GM18498 (cell line): ENCODE results near the gene IQSEC1.
A peak's percentile ranks its signal among the peaks of the same experiment; 100 is the strongest.
"Not testable (repeated sequence)": the region's sequence is repeated elsewhere in the genome, so short reads cannot be mapped to it uniquely, and the experiment has no call there.

Source experiments
- ATAC-seq: cut with Tn5 transposase; IDR thresholded peaks from one replicate; pipeline ENCODE4 v1.9.1; 2021; ENCODE audit warnings: mild to moderate bottlenecking, moderate library complexity; ENCODE audit not compliant: unreplicated experiment

The IQSEC1 gene

GRCh38 chr3:12882336-12883310, 190.6 kb downstream of the IQSEC1 start:
- no peak for ATAC-seq

GRCh38 chr3:12881858-12882257, 191.4 kb downstream of the IQSEC1 start:
- peak; percentile 54 for ATAC-seq

GRCh38 chr3:12879191-12879815, 193.9 kb downstream of the IQSEC1 start:
- ATAC-seq, result no peak

- not testable (repeated sequence) for ATAC-seq
Measured at GRCh38 chr3:12878758-12879157, 194.5 kb downstream of the IQSEC1 start.

GRCh38 chr3:12878141-12878574, 195.1 kb downstream of the IQSEC1 start:
- ATAC-seq, result no peak

DNA sequence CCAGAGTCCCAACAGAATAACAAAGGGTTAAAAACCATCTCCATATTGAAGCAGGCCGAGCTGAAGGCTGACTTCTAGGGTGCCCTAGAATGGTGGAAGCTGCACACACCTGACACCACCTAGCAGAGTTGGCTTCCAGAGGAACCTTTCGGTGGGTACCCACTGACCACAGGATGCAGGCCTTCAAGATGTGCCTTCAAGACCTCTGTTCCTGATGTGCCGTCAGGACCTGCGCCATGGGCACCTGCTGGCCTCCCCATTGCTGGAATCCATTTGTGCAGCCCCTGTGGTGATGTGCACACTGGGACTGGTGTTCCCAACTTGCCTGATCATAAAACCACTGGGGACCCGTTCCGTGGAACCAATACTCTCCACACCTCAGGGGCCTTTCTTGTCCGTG, 196.2 kb downstream of the IQSEC1 start:
- ATAC-seq, result no peak

DNA sequence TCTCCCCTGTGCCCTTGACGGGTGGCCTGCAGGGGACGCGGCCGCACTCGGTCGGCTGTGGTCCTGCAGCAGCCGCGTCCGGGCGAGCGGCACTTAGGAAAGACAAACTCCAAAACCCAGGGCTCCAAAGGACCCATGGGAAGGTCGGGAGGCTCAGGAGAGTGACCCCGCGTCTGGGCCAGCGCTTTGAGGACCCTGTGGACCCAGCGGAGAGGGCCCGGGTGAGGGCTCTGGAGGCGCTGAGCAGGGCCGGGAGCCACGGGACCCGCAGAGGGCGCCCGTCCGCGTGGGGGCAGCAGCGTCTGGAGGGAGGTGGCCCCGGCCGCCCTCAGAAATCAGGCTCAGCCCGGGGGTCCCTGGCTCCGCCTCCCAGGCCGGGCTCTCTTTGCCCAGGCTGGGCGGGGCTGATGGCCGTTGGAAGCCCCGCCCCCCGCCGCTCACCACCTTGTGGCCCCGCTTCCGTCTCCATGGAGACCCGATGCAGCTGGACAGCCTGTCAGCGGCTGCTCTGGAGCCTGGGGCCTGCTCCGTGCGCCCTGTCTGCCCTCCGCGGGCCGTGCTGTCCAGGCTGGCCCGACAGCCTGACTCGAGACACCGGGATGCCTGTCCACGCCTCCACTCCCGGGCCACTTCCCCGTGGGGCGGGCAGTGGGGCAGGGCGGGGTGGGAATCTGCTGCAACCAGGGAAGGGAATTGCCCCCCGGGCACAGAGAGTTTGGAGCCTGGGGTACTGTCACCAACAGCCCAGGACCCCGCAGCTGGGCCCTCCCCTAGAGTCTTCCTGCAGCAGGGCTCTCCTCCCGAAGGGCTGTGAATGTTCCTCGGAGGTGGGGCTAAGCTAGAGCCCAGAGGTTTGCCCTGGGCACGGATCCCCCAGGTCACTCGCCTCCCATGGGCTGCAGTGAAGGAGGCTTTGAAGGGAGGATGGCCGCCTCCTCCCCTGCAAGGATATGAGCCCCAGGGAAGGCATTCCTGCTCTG, 197.1 kb downstream of the IQSEC1 start:
- no peak for ATAC-seq

DNA sequence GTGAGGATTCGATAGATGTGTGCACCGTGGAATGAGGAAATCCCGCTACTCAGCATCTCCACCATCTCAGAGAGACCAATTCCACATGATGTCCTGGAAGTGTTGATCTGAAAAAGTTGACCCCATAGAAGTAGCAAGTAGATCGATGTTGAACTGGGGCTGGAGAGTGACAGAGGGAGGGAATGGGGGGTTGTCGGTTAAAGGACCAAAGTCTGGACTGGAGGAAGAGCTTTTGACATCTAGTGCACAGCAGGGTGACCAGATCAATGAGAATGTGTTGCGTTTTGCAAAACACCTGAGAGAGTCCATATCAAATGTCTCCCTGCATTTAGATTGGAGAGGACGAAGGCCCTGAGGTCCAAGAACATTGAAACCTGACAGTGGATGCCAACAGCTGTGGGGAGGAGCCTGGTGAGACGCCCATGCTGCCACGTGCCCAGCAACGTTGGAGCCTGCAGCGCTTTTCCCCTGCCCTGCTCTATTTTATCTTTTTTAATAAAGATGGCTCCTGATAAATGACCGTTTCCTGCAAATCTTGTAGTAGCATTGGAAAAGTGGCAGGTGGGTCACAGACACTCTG, 201.7 kb downstream of the IQSEC1 start:
- ATAC-seq, result no peak

GRCh38 chr3:12870942-12871341, 202.3 kb downstream of the IQSEC1 start:
- ATAC-seq, result peak; percentile 43

DNA sequence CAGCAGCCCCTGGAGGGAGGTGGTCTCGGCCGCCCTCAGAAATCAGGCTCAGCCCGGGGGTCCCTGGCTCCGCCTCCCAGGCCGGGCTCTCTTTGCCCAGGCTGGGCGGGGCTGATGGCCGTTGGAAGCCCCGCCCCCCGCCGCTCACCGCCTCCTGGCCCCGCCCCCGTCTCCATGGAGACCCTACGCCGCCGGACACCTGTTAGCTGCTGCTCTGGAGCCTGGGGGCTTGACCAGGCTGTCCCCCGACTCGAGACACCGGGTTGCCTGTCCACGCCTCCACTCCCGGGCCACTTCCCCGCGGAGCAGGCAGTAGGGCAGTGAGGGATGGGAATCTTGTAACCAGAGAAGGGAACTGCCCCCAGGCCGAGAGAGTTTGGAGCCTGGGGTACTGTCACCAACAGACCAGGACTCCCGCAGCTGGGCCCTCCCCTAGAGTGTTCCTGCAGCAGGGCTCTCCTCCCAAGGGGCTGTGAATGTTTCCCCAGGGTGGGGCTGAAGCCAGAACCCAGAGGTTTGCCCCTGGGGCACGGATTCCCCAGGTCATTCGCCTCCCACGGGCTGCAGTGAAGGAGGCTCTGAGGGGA, 204.1 kb downstream of the IQSEC1 start:
- peak; percentile 55 for ATAC-seq

- ATAC-seq, result peak; percentile 73
Measured at GRCh38 chr3:12868039-12869034, 204.9 kb downstream of the IQSEC1 start.

- no peak for ATAC-seq
Measured at GRCh38 chr3:12866836-12867235, 206.4 kb downstream of the IQSEC1 start.

GRCh38 chr3:12865271-12865670, 208.0 kb downstream of the IQSEC1 start:
- ATAC-seq, result no peak

- ATAC-seq, result no peak
Measured at GRCh38 chr3:12862387-12862786, 210.8 kb downstream of the IQSEC1 start.

GRCh38 chr3:12861611-12862010, 211.6 kb downstream of the IQSEC1 start:
- no peak for ATAC-seq

DNA sequence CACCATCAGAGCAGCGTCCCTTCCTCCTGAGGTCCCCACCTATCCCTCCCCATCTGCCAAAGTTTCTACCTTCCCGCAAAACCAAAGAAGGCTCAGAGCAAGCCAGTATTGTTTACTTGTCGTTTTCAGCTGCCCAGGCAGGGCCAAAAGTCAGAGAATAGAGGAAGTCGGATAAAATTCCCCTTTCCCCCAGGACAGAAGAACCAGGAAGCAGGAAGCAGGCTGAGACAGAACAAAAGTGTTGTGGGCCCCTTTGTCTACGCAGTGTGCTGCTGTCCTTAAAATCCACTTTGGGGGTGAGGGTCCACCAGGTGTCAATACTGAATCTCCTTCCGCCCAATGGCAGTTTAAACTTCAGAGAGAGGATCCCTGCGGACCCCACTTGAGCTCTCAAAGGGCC, 213.4 kb downstream of the IQSEC1 start:
- no peak for ATAC-seq

DNA sequence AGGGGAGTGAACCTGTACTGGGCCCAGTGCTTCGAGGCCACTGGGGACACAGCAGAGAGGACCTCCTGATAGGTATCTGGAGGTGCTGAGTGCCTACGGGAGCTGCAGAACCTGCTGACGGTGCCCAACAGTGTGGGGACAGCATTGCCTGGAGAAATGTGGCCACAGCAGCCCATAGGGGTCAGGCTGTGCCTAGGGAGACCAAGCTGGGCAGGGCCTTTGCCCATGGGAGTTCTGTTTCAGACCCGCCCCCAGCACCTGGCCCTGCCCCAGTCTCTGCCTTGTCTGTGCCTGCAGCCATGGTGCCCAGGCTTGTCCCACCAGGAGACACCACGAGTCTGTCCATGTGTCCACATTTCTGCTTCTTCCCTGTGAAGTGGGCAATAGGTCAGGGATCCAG, 216.6 kb downstream of the IQSEC1 start:
- no peak for ATAC-seq

DNA sequence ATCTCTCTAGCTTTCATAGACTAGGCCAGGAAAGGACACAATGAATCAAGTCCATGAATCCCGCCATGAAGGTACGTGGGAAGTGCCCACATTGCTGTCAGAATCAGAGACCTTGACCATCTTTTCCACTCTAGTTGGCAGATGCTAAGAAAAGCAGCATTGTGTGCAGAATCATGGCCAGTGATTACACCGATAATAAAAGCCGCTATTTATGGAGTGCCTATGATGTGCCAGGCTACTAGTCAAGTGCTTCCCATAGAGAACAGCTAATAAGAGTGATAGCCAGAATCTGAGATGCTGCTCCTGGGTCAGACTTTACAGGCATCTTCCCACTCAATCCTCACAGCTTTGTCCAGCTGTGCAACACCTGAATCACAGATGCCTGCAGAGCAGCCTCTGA, 218.7 kb downstream of the IQSEC1 start:
- no peak for ATAC-seq

- not testable (repeated sequence) for ATAC-seq
Measured at GRCh38 chr3:12853847-12854246, 219.4 kb downstream of the IQSEC1 start.
